BJ (cell line): Measurements from ENCODE around the gene HECW1. TPM values are rescaled to one million over a fixed set of nuclear protein-coding genes. Genes with fewer than 3 reads are reported as not detected.

Experiments used
- CTCF ChIA-PET: fragments of 350-600 bp; formaldehyde crosslinking; extraction: SDS; loops from one replicate; lab custom pipeline; 2021; ENCODE audit warnings: antibody characterized with exemption, inconsistent platforms; lab: Yijun Ruan, JAX
- POLR2A ChIA-PET: fragments of 300-600 bp; sonication (Branson Sonifier 250); formaldehyde crosslinking; extraction: SDS; loops from one replicate; lab custom pipeline; 2021; ENCODE audit warnings: antibody characterized with exemption; lab: Charles Lee
- DNase-seq: peaks from one replicate; pipeline ENCODE4 v3.0.0-alpha.2; 2011; ENCODE audit warnings: low read depth
- H3K27me3 ChIP-seq: 2 replicates; pipeline ENCODE4 v1.6.0; 2011; ENCODE audit warnings: low read length; ENCODE audit not compliant: control insufficient read depth, insufficient read depth
- H3K36me3 ChIP-seq: 2 replicates; pipeline ENCODE4 v1.5.1; 2011; ENCODE audit warnings: low read length; ENCODE audit not compliant: control insufficient read depth, insufficient read depth
- H3K4me3 ChIP-seq: 2 replicates; pipeline ENCODE4 v1.5.1; 2011; ENCODE audit warnings: low read depth, mild to moderate bottlenecking, control low read depth, low read length
- CTCF ChIP-seq: IDR thresholded peaks from 2 replicates; pipeline ENCODE4 v1.5.1; 2011; ENCODE audit warnings: low read depth, mild to moderate bottlenecking, control low read depth, inconsistent platforms, low read length, moderate library complexity; ENCODE audit not compliant: insufficient read depth
- polyA plus RNA-seq: library from polyadenylated mRNA; depleted of rRNA; stranded (reverse); fragments of >200 nt; gene quantifications from 2 replicates; pipeline ENCODE4 v1.2.3, GENCODE V29; 2011

HECW1 gene
- polyA plus RNA-seq, 1 experiment: 2.9 TPM

DNA sequence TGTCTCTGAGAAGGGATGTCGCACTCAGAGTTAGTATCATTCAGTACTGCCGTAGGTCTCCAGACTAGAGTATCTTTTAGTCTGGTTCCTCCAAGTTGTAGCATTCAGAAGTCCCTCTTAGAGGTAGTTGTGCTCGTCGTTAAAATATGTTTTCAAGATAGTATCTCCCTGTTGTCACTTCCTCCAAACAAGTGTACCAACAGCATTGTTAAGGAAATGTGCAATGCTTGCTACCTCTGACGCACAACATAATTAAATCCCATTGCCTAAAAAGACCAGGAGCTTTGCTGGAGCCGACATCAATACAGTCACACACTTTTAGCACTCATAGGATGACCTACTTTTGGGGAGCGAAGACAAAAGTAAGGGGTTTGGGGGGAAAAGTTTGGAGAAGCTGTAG, 390.5 kb downstream of the HECW1 start:
- ChIA-PET CTCF (interaction anchor here (1.0 to 1.2 kb wide), 3 partner anchors 20 to 197 kb away, joined by 3 to 4 read pairs (median 3); no protein-coding TSS in a partner anchor), POLR2A (no interaction called here)
- H3K27me3 ChIP-seq: peaks cover 2% of the 10 kb centered on the region

DNA sequence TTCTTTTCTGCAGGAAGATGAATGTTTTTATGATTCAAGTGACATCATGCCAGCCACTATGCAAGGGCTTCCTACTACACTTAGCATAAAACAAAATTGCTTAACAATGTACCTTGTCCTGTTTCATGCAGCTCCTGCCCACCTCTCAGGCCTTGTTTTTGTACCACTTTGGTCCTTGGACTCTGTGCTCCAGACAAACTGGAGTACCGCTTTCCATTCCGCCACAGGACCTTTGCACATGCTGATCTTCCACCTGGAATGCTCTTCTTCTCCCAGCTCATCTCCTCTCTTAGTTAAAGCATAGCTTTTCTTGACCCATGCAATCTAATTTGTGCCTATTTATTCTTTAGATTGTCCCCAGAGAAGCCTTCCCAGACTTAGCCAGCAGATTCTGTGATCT, 393.0 kb downstream of the HECW1 start:
- TF ChIP-seq CTCF: no peak
- ChIA-PET CTCF (no interaction called here), POLR2A (no interaction called here)
- H3K4me3 ChIP-seq: no peak overlapping the region
- 0 out of 2 replicates have a peak, but pooled peaks cover 1% of the 10 kb centered on the region for H3K27me3 ChIP-seq
- H3K36me3 ChIP-seq: no peaks in the 10 kb centered on the region
- no peak for DNase-seq

More for the DNA sequence above, 390.5 kb downstream of the HECW1 start:
- no peak for TF ChIP-seq CTCF
- H3K4me3 ChIP-seq: no peak overlapping the region
- DNase-seq: no peak
- no peaks in the 10 kb centered on the region for H3K36me3 ChIP-seq

DNA sequence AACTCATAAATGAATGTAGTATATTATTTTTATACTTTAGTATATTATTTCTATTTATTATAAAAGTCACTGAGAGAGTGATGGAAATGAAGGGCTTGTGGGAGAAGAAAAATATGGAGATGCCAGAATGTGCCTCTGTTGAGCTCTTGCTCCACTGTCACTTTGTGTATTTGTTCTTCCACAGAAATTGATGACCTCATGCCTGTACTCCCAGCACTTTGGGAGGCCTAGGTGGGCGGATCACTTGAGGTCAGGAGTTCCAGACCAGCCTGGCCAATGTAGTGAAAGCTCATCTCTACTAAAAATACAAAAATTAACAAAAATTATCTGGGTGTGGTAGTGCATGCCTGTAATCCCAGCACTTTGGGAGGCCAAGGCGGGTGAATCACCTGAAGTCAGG, 394.0 kb downstream of the HECW1 start:
- ChIA-PET POLR2A (no interaction called here), CTCF (interaction anchor here (0.5 kb wide), 1 partner anchor 60 kb away, joined by 3 read pairs; no protein-coding TSS in a partner anchor)
- Histone ChIP-seq H3K4me3 (no peak overlapping the region), H3K36me3 (no peaks in the 10 kb centered on the region), H3K27me3 (0 out of 2 replicates have a peak, but pooled peaks cover 1% of the 10 kb centered on the region)
- no peak for TF ChIP-seq CTCF
- DNase-seq: no peak

GRCh38 chr7:43508461-43508860, 396.0 kb downstream of the HECW1 start:
- CTCF ChIA-PET: interaction anchor here (1.0 to 1.1 kb wide), 2 partner anchors 9 to 51 kb away, joined by 3 to 4 read pairs; no protein-coding TSS in a partner anchor
- TF ChIP-seq CTCF: no peak
- H3K27me3 ChIP-seq: 0 out of 2 replicates have a peak, but pooled peaks cover 1% of the 10 kb centered on the region
- POLR2A ChIA-PET: no interaction called here
- no peak for DNase-seq
- no peak overlapping the region for H3K4me3 ChIP-seq
- H3K36me3 ChIP-seq: no peaks in the 10 kb centered on the region

DNA sequence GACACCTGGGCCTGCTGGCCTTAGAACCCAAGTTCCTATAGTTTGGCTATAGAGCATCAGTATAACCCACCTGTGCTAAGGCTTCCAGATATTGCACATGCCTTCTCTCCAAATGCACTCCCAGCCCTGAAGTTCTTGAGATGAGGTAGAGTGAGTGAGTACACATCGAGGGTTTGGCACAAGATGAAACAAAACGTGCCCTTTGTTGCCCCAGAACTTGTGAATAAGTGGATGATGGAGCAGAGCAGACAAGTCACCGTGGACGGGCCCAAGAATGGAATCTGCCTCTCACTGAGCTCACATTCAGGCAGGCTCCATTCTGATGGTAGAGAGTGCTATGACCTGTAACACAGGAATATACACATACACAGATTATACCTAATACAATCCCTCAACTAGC, 397.5 kb downstream of the HECW1 start:
- TF ChIP-seq CTCF: no peak
- H3K36me3 ChIP-seq: no peaks in the 10 kb centered on the region
- POLR2A ChIA-PET: no interaction called here
- DNase-seq: no peak
- CTCF ChIA-PET: interaction anchor here (1.9 kb wide), 1 partner anchor 8 kb away, joined by 4 read pairs; no protein-coding TSS in a partner anchor
- no peak overlapping the region for H3K4me3 ChIP-seq
- H3K27me3 ChIP-seq: 0 out of 2 replicates have a peak, but pooled peaks cover 1% of the 10 kb centered on the region
